H1 (cell line): Measurements from ENCODE around the gene CBX2. TPM values are rescaled to one million over a fixed set of nuclear protein-coding genes. Genes with fewer than 3 reads are reported as not detected.

Experiments
- CTCF ChIA-PET: fragments of 300-600 bp; sonication (Branson Sonifier 250); formaldehyde crosslinking; loops from one replicate; lab custom pipeline; 2021; ENCODE audit not compliant: partially characterized antibody; lab: Charles Lee
- POLR2A ChIA-PET: fragments of 300-600 bp; sonication (Branson Sonifier 250); formaldehyde crosslinking; loops from one replicate; lab custom pipeline; 2021; ENCODE audit warnings: inconsistent platforms; ENCODE audit not compliant: partially characterized antibody; lab: Charles Lee
- DNase-seq, 2 experiments: peaks; one replicate each; pipeline versions ENCODE4 v3.0.0 to v3.0.0-alpha.2; 2010 to 2022; ENCODE audit warnings: low spot score in 2 of 2, low read depth in 1 of 2, mixed read lengths in 1 of 2
- FAIRE-seq: peaks from 2 replicates; lab custom pipeline; 2011; peaks lifted over from hg19 to GRCh38; lab: Jason Lieb, UNC
- H2AFZ ChIP-seq: 2 replicates; pipeline ENCODE4 v1.8.1; 2012; ENCODE audit warnings: low read length, inconsistent platforms
- H2AK5ac ChIP-seq: 2 replicates; pipeline ENCODE4 v1.6.1; 2013; ENCODE audit warnings: low read depth, low read length
- H2BK120ac ChIP-seq: replicated peaks from 2 replicates; pipeline ENCODE3; 2013; ENCODE audit warnings: low read depth, low read length, inconsistent platforms
- H2BK12ac ChIP-seq: 2 replicates; pipeline ENCODE4 v1.6.1; 2013; ENCODE audit warnings: low read depth, low read length
- H2BK15ac ChIP-seq: 2 replicates; pipeline ENCODE4 v1.6.1; 2013; ENCODE audit warnings: low read length
- H2BK20ac ChIP-seq: 2 replicates; pipeline ENCODE4 v1.6.1; 2013; ENCODE audit warnings: low read length
- H2BK5ac ChIP-seq: 2 replicates; pipeline ENCODE4 v1.6.1; 2013; ENCODE audit warnings: low read depth, low read length
- H3K14ac ChIP-seq: 2 replicates; pipeline ENCODE4 v1.6.1; 2013; ENCODE audit warnings: inconsistent platforms; ENCODE audit not compliant: insufficient read length
- H3K18ac ChIP-seq: 2 replicates; pipeline ENCODE4 v1.6.1; 2013; ENCODE audit warnings: low read length; ENCODE audit errors: extremely low read depth
- H3K23ac ChIP-seq: 2 replicates; pipeline ENCODE4 v1.6.1; 2013; ENCODE audit warnings: inconsistent platforms; ENCODE audit not compliant: insufficient read length
- H3K23me2 ChIP-seq: 2 replicates; pipeline ENCODE4 v1.6.1; 2013; ENCODE audit warnings: low read depth, low read length
- H3K27ac ChIP-seq: 2 replicates; pipeline ENCODE4 v1.6.1; 2011; ENCODE audit warnings: low read depth, low read length, inconsistent platforms
- H3K27me3 ChIP-seq, 4 experiments: replicated peaks in 1 of 4; 1 replicate in 1 of 4; 2 replicates in 3 of 4; pipeline versions ENCODE4 v1.6.1 to v1.8.1; 2011 to 2013; ENCODE audit warnings: low read length in 3 of 4, mild to moderate bottlenecking in 3 of 4, inconsistent platforms in 2 of 4, mixed read lengths in 2 of 4, moderate library complexity in 1 of 4; ENCODE audit not compliant: control insufficient read depth in 3 of 4, insufficient read depth in 3 of 4; ENCODE audit errors: extremely low read depth in 1 of 4
- H3K36me3 ChIP-seq, 4 experiments: 2 replicates each; pipeline versions ENCODE4 v1.6.1 to v1.8.1; 2011 to 2013; ENCODE audit warnings: mild to moderate bottlenecking in 4 of 4, low read length in 3 of 4, moderate library complexity in 2 of 4, control low read depth in 1 of 4, inconsistent platforms in 1 of 4; ENCODE audit not compliant: insufficient read depth in 4 of 4, control insufficient read depth in 2 of 4
- H3K4ac ChIP-seq: replicated peaks from 2 replicates; pipeline ENCODE3; 2013; ENCODE audit warnings: low read length, low read depth, mixed read lengths, inconsistent platforms; ENCODE audit not compliant: insufficient read length
- H3K4me1 ChIP-seq, 4 experiments: replicated peaks in 1 of 4; 1 replicate in 1 of 4; 2 replicates in 3 of 4; pipeline versions ENCODE4 v1.6.1 to v1.8.1; 2011 to 2013; ENCODE audit warnings: low read length in 3 of 4, inconsistent platforms in 2 of 4, mixed read lengths in 1 of 4; ENCODE audit not compliant: insufficient read depth in 4 of 4, control insufficient read depth in 3 of 4
- H3K4me2 ChIP-seq, 2 experiments: 2 replicates each; pipeline versions ENCODE4 v1.6.1 to v1.8.1; 2011 to 2013; ENCODE audit warnings: low read depth in 2 of 2, low read length in 2 of 2, control low read depth in 1 of 2, inconsistent platforms in 1 of 2, mild to moderate bottlenecking in 1 of 2; ENCODE audit not compliant: insufficient read depth in 1 of 2
- H3K4me3 ChIP-seq, 4 experiments: fragments of 200-600, 300-600 bp in 1 of 4; sonication (generic), shearing (Covaris generic), sonication (Bioruptor Twin) in 1 of 4; 2 replicates each; pipeline versions ENCODE4 v1.5.1 to v1.8.1; 2011 to 2016; ENCODE audit warnings: low read length in 4 of 4, low read depth in 3 of 4, control low read depth in 2 of 4, inconsistent platforms in 2 of 4, mild to moderate bottlenecking in 2 of 4, mixed read lengths in 1 of 4, moderate library complexity in 1 of 4; ENCODE audit not compliant: insufficient read depth in 2 of 4; ENCODE audit errors: extremely low read depth in 1 of 4
- H3K56ac ChIP-seq: replicated peaks from 2 replicates; pipeline ENCODE3; 2013; ENCODE audit warnings: low read depth, mild to moderate bottlenecking, mixed read lengths, low read length, inconsistent platforms; ENCODE audit not compliant: insufficient read length
- H3K79me1 ChIP-seq: 2 replicates; pipeline ENCODE4 v1.6.1; 2013; ENCODE audit warnings: low read depth, low read length, control low read depth
- H3K79me2 ChIP-seq, 2 experiments: 2 replicates each; pipeline versions ENCODE4 v1.6.1 to v1.8.1; 2012 to 2013; ENCODE audit warnings: low read length in 2 of 2, mild to moderate bottlenecking in 2 of 2, inconsistent platforms in 1 of 2; ENCODE audit not compliant: insufficient read depth in 2 of 2, control insufficient read depth in 1 of 2
- H3K9ac ChIP-seq, 4 experiments: replicated peaks in 1 of 4; 1 replicate in 1 of 4; 2 replicates in 3 of 4; pipeline versions ENCODE4 v1.6.1 to v1.8.1; 2011 to 2013; ENCODE audit warnings: low read depth in 3 of 4, low read length in 3 of 4, control low read depth in 2 of 4, mild to moderate bottlenecking in 2 of 4, moderate library complexity in 2 of 4, inconsistent platforms in 1 of 4; ENCODE audit errors: extremely low read depth in 1 of 4
- H3K9me3 ChIP-seq, 2 experiments: 2 replicates each; pipeline versions ENCODE4 v1.6.1 to v1.8.1; 2012 to 2013; ENCODE audit warnings: mild to moderate bottlenecking in 2 of 2, moderate library complexity in 2 of 2, control low read depth in 1 of 2, inconsistent platforms in 1 of 2, low read depth in 1 of 2, low read length in 1 of 2, mixed read lengths in 1 of 2; ENCODE audit not compliant: insufficient read depth in 2 of 2
- H4K20me1 ChIP-seq, 2 experiments: replicated peaks in 1 of 2; 2 replicates each; pipeline versions ENCODE3 to v1.8.1; 2011 to 2013; ENCODE audit warnings: inconsistent platforms in 2 of 2, low read length in 2 of 2, mild to moderate bottlenecking in 1 of 2; ENCODE audit not compliant: insufficient read depth in 2 of 2, control insufficient read depth in 1 of 2
- H4K5ac ChIP-seq: 2 replicates; pipeline ENCODE4 v1.6.1; 2013; ENCODE audit warnings: low read length, low read depth, mixed read lengths, inconsistent platforms; ENCODE audit not compliant: insufficient read length
- H4K8ac ChIP-seq: 2 replicates; pipeline ENCODE4 v1.8.0; 2013; ENCODE audit warnings: mild to moderate bottlenecking, moderate library complexity, low read length, inconsistent platforms; ENCODE audit not compliant: insufficient read depth; ENCODE audit errors: extremely low read depth
- H4K91ac ChIP-seq: replicated peaks from 2 replicates; pipeline ENCODE3; 2013; ENCODE audit warnings: low read length, mixed read lengths, inconsistent platforms; ENCODE audit not compliant: insufficient read length
- CHD1 ChIP-seq: IDR thresholded peaks from 2 replicates; pipeline ENCODE4 v1.6.1; 2012; ENCODE audit warnings: low read depth, low read length, improper control_type of control experiment
- SIX5 ChIP-seq: IDR thresholded peaks from 2 replicates; pipeline ENCODE4 v1.6.1; 2011; ENCODE audit warnings: mild to moderate bottlenecking, low read depth, low read length
- WGBS, 2 experiments: shearing (Covaris generic) in 1 of 2; methylation state at CpG; one replicate each; pipeline versions ENCODE4 v1.1.6 to v1.1.7; 2013 to 2015; ENCODE audit warnings: low lambda C conversion rate in 2 of 2, mixed read lengths in 2 of 2, inconsistent platforms in 1 of 2, low coverage in 1 of 2, missing lambda C conversion rate in 1 of 2; ENCODE audit not compliant: insufficient replicate concordance in 2 of 2, insufficient coverage in 1 of 2, insufficient read length in 1 of 2; ENCODE audit errors: extremely low coverage in 1 of 2, missing lambda C conversion rate in 1 of 2; 5-methylcytosine and 5-hydroxymethylcytosine counted together
- polyA plus RNA-seq, 7 experiments: library from polyadenylated mRNA; depleted of rRNA in 3 of 7; stranded (reverse) in 5 of 7; unstranded in 2 of 7; fragments of >200 nt in 5 of 7; fragments of 200-250 nt in 2 of 7; gene quantifications; 1 replicate in 5 of 7; 2 replicates in 1 of 7; 4 replicates in 1 of 7; pipeline versions ENCODE4 v1.2.1 to v1.2.3, GENCODE V29; 2011 to 2013; ENCODE audit warnings: missing spikeins in 2 of 7, mixed read lengths in 2 of 7
- total RNA-seq: library from RNA; stranded (reverse); fragmentation: NEBNext Ultra II Directional; extraction: Animal tissue kit (Norgen Biotek cat#: 25700); gene quantifications from 2 replicates; pipeline ENCODE4 v1.2.1, GENCODE V29; 2021

The CBX2 gene
- total and polyA plus RNA-seq, 2 of the 8 experiments (the other 6 are each of a cell fraction or from before 2014, with no cell fraction given) = 64.3 to 83.9 TPM

GRCh38 chr17:79742589-79742918, 35.4 kb upstream of the CBX2 start:
- Histone ChIP-seq H4K91ac (no peak overlapping the region), H3K9ac (no peak overlapping the region), H2AK5ac (no peak overlapping the region), H3K23me2 (peaks cover 3% of the 10 kb centered on the region; the same call in 1 of the 2 replicates), H3K9me3 (no peaks in the 10 kb centered on the region), H2BK20ac (no peak overlapping the region), H2BK15ac (no peak overlapping the region), H2BK12ac (peak overlapping the region; percentile 39; the same call in 1 of the 2 replicates), H2AFZ (no peak overlapping the region), H3K23ac (no peak overlapping the region), H3K27ac (no peak overlapping the region), H3K4me2 (peak overlapping the region in 1 of 2 experiments; percentile 36; a peak in 1 of 4 replicates), H3K4me3 (no peak overlapping the region), H3K79me1 (no peaks in the 10 kb centered on the region), H4K20me1 (peaks cover 0 to 7% of the 10 kb centered on the region in 2 experiments), H3K14ac (no peak overlapping the region), H3K27me3 (peaks cover 3 to 37% (median 31%) of the 10 kb centered on the region in 4 experiments), H3K56ac (no peak overlapping the region), H3K4ac (no peak overlapping the region), H3K36me3 (no peaks in the 10 kb centered on the region), H2BK5ac (no peak overlapping the region), H2BK120ac (no peak overlapping the region), H4K5ac (no peak overlapping the region), H3K79me2 (no peaks in the 10 kb centered on the region), H3K18ac (no peak overlapping the region), H4K8ac (no peak overlapping the region), H3K4me1 (peaks cover 4 to 21% (median 10%) of the 10 kb centered on the region in 4 experiments; a peak in 6 of 7 replicates)
- no peak for FAIRE-seq
- no peak for DNase-seq
- ChIA-PET CTCF (interaction anchor here (0.6 to 7.6 kb wide), 25 partner anchors 10 to 525 kb away, joined by 3 to 94 read pairs (median 8); partner anchors contain the start of genes CBX2 and CBX4), POLR2A (interaction anchor here (1.0 to 10.4 kb wide), 3 partner anchors 35 to 47 kb away, joined by 3 to 77 read pairs (median 20); partner anchors contain the start of gene CBX2)
- TF ChIP-seq SIX5 = no peak
- no peak for TF ChIP-seq CHD1
- 100% methylated on average over 1 of the region's 1 CpG; no CpG with 5 or more reads in 1 of the 2 experiments for WGBS, 2 experiments
